ENCODE results near the gene COMT.
"Not testable (repeated sequence)": the region's sequence is repeated elsewhere in the genome, so short reads cannot be mapped to it uniquely, and the experiment has no call there.

COMT gene

GRCh38 chr22:19926028-19926427 lies 15.5 kb upstream of the COMT start:
- DNase-seq = not testable (repeated sequence)

GRCh38 chr22:19927696-19928095 lies 13.9 kb upstream of the COMT start:
- no peak for DNase-seq

DNA sequence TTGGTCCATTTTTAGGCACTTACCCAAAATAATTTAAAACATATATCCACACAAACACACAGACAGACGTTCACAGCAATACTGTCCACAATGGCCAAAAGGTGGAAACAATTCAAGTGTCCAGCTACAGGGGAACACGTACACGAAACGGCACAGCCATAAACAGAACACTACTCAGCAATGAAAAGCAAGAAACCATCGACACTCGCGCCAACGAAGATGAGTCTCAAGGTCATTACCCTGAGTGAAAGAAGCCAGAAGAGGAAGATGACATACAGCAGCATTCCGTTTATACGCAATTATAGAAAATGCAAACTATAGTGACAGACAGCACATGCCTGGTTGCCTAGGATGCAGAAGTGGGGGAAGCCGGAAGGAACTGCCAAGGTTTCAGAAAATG lies 13.4 kb upstream of the COMT start:
- no peak for DNase-seq

DNA sequence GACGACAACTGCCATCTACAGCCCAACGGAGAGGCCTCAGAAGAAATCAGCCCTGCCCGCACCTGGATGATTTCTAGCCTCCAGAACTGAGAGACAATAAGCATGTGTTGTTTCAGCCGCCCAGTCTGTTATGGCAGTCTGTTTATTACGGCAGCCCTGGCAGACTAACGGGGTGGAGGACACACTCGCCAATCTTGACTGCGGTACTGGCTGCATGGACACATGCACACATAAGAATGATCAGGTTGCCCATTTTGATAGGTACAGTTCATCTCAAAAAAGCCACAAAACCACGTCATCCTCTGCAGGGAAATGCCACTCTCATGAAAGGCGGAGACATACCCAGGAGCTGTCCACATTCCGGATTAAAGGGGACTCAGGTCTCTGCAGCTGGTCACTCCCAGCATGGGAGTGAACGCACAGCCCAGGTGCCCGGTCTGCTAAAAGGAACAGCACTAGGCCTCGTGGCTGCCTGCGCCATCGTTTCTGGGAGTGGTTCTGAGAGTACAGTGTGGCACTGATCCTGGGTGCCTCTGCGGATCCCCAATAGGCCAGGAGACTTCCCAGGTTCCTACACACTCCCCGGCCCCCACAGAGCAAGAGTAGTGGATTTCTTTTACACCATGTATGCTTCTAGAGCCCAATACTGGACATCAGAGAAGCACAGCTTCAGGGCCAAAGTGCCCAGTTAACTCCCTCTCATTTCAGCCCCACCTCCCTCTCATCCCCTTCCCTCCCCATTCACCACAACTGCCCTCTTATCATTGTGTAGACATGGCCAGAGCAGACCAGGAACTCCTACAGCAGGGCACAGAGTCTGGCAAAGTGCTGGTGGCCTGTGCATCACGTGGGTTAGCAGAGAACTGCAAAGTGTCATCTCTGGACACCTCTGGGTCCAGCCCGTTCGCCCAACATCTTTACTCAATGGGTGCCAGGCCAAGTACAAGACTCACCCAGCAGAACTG lies 11.7 kb upstream of the COMT start:
- no peak for DNase-seq

GRCh38 chr22:19930551-19931486 lies 10.8 kb upstream of the COMT start:
- no peak for DNase-seq

DNA sequence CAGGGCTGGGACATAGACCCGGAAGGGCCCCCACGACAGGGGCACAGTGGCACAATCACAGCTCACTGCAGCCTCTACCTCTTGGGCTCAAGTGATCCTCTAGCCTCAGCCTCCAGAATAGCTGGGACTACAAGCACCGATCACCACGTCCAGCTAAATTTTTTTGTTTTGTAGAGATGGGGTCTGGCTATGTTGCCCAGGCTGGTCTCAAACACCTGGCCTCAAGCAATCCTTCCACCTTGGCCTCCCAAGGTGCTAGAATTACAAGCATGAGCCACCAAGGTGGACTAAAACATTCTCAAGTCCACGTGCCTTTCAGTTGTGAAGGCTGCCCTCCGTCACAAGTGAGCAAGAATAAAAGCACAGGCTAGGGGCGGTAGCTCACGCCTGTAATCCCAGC lies 10.1 kb upstream of the COMT start:
- no peak for DNase-seq

DNA sequence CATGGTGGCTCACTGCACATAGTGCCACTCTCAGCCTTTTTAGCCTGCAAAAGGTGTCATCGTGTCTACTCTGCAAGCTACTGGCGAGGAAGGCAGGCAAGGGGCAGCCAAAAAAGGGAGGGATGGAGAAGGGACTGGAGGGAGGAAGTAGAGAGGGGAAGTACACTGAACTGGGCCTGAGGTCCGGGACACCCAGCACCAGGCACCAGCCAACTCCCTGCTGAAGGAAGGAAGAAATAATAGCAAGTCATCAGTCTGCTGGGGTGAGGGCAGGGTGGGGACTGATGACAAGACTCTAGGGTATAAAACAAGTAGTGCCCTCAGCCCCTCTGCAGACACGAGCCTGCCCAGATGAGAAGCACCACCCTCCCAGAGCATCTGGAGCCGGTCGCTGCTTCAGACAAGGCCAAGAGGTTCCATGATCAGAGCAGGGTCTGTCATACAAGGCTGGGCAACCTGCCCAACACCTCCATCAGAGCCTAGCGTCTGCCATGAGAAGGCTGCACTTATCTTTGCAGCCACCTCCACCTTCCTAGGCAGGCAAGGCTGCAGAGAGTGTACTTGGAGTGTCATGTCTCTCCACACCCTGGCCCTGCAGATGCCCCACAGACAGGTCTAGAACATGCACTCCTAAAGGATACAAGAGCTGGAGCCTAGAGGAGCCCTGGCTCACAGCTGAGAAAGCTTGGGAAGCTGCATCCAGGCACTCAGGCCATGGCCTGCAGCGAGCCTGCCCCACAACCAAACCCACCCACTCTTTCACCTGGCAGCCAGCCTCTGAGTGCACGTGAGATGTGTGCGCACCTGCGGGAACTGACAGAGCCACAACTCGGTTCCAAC lies 9.0 kb upstream of the COMT start:
- no peak for DNase-seq

GRCh38 chr22:19933341-19934241 lies 8.0 kb upstream of the COMT start:
- no peak for DNase-seq

DNA sequence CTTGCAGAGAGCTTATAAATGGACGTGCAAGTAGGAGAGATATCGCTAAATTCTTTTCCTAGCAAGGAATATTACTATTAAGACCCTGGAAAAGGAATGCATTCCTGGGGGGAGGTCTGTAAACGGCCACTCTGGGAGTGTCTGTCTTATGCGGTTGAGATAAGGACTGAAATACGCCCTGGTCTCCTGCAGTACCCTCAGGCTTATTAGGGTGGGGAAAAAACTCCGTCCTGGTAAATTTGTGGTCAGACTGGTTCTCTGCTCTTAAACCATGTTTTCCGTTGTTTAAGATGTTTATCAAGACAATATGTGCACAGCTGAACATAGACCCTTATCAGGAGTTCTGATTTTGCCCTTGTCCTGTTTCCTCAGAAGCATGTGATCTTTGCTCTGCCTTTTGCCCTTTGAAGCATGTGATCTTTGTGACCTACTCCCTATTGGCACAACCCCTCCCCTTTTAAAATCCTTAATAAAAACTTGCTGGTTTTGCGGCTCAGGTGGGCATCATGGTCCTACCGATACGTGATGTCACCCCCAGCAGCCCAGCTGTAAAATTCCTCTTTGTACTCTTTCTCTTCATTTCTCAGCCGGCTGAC lies 6.4 kb upstream of the COMT start:
- DNase-seq = not testable (repeated sequence)

- DNase-seq = no peak
Measured at GRCh38 chr22:19936513-19936912, 5.1 kb upstream of the COMT start.

GRCh38 chr22:19937616-19938473 lies 3.7 kb upstream of the COMT start:
- DNase-seq = no peak

DNA sequence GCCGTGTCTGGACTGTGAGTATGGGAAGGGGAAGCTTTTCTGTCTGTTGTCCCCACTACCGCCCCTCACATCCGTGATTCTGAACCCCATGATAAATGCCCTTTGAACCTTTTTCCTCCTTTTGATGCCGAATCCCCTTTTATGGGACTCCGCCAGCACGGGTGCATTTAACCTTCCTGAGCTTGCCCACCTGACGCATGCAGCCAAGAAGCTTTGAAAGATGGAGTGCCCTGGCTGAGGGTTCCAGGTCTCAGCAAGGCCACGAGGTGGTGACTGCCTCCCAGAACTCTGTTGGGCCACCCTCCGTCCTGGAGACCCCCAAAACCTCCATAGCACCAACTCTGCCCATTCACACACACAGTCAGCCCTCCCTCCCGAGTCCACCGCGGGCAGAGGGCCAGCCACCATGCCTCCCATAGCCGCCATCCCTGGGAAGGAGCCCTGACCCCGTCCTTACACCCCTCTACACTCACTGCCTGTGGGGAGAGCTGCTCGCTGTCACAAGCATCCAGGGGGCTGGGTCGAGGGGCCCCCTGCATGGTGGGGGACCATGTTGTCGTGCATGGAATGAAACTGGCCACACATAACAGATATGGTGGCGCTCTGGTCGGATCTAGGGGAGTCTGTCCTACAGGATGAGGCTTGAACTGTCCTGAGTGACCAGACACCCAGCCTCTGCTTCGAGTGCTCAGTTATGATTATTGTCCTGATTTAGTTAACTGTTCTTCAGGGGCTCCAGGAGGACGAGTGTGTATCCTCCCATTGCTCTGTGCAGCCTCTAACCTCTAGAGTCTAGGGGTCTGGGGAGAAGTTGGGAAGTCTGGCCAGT lies 822 bp upstream of the COMT start:
- no peak for DNase-seq

DNA sequence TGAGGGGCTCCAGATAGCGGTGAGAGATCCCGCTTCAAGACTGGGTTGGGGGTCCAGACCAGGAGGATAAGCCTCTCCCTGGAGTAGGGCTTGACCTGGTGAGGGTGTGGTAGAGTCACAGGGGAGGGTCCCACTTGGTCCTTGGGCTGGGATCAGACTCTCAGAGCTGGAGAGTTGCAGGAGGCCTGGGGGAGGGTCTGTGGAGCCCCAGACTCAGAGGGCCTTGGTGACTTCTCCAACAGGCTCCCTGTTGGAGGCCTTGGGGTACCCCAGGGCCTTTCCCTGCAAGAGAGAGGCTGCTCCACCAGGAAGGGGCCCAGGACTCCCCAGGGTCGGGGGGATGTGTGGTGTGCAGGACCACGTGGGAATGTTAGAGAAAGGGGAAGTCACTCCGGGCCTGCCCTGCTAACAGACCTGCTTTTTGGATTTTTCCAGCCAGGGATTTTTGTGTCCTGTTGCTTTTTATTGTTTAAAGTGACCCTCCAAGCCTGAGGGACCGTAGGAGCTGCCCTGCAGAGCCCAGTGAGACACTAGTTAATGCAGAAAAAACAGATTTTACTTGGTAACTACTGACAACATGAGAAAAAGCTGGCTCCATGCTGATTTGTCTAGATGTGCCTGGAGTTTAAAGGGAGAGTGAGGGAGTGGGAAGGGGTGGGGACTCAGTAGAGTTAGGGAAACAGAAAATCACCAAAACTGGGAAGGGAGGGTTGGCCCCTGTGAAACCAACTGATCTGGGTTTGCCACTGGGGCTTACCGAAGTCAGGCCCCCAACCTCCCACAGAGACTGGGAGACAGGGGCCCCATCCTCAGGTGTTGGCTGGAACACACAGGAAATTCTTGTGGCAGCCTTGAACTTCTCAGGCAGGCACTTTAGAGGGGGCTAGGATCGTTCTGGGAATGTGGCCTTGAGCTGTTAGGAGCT lies 847 bp downstream of the COMT start:
- DNase-seq = peak; percentile 72

DNA sequence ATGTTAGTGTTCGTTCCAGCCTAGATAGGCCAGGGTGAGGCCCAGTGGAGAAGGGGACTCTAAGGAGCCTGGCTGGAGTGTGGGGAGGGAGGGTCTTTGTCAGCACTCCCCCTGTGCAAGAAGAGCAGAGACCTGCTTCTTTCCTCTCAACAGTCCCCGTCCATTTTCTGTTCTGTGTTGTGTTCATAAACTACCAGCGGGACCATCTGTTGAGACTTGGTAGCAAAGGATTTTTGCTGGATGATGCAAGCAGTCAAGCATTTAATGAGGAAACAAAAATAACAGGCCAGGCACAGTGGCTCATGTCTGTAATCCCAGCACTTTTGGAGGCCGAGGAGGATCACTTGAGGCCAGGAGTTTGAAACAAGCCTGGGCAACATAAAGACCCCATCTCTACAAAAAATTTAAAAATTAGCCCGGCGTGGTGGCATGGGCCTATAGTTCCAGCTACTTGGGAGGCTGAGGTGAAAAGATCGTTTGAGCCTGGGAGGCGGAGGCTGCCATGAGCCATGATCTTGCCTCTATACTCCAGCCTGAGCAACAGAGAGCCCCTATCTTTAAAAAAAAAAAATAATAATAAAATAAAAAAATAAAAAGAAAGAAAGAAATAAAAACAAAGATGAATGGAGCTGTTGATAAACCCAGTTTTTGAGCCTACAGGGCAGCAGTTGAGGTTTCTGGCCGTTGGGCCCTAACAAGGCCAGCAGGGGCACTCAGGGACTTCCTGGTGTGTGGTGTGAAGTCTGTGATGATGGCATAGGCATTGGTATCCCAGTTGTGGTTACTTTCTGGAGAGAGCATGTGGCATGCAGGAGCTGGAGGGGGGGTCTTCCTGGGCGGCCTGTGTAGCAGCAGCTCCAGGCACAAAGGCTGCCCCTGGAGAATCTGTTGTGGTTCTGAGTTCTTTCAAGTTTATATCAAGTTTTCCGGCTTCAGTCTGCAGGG lies 1.8 kb downstream of the COMT start:
- no peak for DNase-seq

- DNase-seq = no peak
Measured at GRCh38 chr22:19948057-19948760, 6.6 kb downstream of the COMT start.

DNA sequence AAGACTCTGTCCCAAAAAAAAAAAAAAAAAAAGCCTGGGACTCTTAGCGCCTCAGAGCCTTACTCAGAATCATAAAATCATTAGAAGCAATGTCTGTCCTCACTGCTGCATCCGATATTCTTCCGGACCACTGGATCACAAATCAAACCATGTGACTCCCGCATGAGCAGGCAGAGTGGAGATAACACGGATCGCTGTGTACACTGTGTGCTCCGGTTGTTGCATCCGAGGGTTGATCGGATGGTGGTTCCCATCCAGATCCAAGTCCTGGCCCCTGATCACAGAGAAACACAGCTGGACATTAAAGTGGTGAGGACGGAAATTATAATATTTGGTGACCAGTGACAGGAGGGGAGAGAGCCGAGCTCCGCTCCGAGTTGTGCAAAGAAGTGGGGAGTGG lies 9.8 kb downstream of the COMT start:
- DNase-seq = no peak

Data from right kidney (tissue), 1 donor.